HFF-Myc (cell line): Measurements from ENCODE around the gene MYO18A.

Experiments used
- DNase-seq: peaks from one replicate; pipeline ENCODE4 v3.0.0-alpha.2; 2011; ENCODE audit warnings: low read depth; ENCODE audit errors: extremely low read depth
- H3K4me3 ChIP-seq: replicated peaks from 2 replicates; pipeline ENCODE4 v1.5.1; 2011; ENCODE audit warnings: low read depth, mild to moderate bottlenecking, control low read depth, low read length
- TF ChIP-seq, protein P1 (sequence below): IDR thresholded peaks from 2 replicates; pipeline ENCODE4 v1.5.1; 2012; ENCODE audit warnings: mild to moderate bottlenecking, low read depth, low read length, control low read depth; ENCODE audit errors: missing control alignments

The MYO18A gene

DNA sequence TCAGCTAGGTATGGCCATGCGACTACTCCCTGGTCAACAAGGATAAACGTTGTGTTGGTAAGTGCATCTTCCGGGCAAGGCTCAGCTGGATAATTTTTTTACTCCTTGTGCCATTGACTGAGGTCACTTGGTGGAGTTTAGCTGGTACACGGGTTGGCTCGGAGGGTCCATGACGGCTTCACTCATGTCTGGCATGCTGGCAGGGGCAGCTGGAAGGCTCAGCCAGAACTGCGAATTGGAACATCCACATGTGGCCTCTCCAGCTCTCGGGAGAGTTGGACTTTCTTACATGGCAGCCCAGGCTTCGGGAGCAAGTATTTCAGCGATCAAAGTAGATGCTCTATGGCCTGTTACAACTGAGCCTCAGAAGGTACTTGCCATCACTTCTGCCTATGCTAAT, 35.0 kb upstream of the MYO18A start:
- H3K4me3 ChIP-seq = no peak overlapping the region
- TF ChIP-seq, protein P1, sequence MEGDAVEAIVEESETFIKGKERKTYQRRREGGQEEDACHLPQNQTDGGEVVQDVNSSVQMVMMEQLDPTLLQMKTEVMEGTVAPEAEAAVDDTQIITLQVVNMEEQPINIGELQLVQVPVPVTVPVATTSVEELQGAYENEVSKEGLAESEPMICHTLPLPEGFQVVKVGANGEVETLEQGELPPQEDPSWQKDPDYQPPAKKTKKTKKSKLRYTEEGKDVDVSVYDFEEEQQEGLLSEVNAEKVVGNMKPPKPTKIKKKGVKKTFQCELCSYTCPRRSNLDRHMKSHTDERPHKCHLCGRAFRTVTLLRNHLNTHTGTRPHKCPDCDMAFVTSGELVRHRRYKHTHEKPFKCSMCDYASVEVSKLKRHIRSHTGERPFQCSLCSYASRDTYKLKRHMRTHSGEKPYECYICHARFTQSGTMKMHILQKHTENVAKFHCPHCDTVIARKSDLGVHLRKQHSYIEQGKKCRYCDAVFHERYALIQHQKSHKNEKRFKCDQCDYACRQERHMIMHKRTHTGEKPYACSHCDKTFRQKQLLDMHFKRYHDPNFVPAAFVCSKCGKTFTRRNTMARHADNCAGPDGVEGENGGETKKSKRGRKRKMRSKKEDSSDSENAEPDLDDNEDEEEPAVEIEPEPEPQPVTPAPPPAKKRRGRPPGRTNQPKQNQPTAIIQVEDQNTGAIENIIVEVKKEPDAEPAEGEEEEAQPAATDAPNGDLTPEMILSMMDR = no peak
- DNase-seq = no peak

DNA sequence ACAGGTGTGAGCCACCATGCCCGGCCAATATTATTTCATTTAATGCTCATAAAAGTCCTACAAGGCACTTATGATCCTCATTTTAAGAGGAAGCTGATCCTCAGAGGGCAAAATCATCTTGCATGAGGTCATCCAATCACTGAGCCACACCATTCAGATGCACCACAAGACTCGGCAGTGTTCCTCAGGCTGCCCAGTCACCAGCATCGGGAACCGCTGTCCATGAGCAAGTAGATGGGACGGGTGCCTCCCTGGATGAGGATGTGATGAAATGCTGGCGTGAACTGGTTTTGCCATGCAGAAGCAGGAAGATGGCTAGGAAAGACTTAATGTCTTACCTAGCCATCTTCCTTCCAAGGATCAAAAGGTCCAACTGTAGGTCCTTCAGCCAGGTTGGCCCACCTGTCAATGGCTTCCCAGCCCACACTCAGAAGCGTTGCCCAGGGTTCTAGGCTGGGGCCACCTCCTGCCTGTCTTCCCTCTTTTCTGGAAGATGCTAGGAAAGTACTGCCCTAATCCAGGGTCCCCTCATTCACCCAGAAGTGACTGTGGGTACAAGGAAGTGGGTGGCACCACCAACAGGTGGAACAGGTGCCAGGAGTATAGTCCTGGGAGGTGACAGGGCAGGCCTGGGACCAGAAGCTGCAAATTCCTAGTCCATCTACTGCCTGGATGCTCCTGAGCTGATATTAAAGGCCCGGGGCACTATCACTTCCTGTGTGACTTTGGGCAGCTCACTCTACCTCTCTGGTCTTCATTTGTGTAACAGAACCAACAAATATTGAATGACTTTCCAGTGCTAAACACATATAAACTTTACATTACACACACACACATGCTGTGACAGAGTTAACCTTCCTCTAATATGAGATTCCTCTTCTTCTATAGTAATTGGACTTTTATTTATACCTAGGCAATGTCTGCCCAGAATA, 34.3 kb upstream of the MYO18A start:
- DNase-seq = no peak
- TF ChIP-seq, protein P1 = no peak
- H3K4me3 ChIP-seq = no peak overlapping the region

DNA sequence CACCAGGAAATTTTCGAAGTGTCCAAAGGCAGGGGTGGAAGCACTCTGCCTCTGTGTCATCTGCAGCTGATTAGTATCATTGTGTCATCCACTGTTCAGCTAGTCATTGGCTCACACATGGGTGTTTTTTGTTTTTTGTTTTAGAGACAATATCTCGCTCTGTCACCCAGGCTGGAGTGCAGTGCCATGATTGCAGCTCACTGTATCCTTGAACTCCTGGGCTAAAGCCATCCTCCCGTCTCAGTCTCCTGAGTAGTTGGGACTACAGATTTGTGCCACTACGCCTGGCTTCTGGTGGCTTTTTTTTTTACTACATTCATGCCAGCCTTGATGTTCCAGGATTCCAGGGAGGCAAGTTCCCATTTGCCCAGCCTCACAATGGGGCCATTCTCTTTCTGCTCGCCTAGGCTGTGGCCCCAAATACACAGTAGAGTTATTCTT, 32.5 kb upstream of the MYO18A start:
- TF ChIP-seq, protein P1 = no peak
- no peak for DNase-seq
- H3K4me3 ChIP-seq = no peak overlapping the region

DNA sequence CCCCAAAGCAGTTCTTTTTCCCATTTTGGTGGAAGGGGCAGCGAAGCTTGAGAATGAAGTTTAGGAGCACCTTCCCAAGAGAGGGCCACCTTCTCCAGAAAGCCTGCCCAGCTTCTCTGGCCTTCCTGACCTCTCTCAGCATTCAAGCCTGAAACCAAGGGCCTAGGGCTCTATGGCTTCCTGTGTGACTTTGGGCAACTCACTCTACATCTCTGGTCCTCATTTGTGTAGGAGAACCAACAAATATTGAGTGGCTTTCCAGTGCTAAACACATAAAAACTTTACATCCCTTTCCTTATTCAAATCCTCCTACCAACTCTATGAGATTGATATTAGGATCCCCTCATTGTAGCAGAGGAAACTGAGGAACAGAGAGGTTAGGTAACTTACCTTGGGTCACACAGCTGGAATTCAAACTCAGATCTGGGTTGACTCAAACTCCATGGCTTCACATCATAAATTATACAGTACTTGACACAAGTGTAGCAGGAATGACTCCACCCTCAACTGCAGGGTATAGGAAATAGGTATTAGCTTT, 32.0 kb upstream of the MYO18A start:
- TF ChIP-seq, protein P1 = no peak
- DNase-seq = no peak
- no peak overlapping the region for H3K4me3 ChIP-seq

DNA sequence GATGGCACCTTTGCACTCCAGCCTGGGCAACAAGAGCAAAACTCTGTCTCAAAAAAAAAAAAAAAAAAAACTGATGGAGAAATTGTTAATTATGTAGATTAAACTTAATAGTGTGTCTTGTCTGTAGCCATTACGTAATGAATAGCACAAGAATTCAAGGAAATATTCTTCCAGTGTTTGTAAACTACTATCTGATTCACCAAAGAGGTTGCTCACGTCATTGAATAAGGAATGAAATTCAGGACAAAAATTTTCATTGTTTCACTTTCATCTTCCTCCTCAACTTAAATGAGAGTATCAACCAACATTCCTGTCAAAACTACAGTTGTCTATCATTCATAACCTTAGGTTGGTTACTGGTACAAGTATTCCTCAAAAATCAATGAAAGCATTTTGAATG, 30.7 kb upstream of the MYO18A start:
- H3K4me3 ChIP-seq = no peak overlapping the region
- TF ChIP-seq, protein P1 = no peak
- DNase-seq = no peak

DNA sequence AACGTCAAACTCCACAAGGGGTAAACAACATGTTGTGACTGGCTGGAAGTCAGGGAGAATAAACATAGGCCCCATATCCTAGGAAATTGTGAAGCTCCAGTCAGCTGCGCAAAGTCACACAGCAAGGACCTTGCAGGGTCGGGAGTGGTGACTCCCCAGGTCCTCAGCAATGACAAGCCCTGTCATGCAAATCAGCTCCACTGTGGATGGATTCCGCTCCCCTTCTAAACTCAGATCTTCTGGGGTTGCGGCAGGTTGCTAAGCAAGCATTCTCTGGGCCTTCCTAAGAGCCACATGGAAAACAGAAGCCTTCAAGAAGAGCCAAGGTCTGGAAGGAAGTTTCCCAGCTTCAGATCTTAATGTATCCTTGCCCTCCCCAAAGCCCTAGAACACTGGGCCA, 28.9 kb upstream of the MYO18A start:
- TF ChIP-seq, protein P1 = no peak
- no peak for DNase-seq
- H3K4me3 ChIP-seq = no peak overlapping the region

DNA sequence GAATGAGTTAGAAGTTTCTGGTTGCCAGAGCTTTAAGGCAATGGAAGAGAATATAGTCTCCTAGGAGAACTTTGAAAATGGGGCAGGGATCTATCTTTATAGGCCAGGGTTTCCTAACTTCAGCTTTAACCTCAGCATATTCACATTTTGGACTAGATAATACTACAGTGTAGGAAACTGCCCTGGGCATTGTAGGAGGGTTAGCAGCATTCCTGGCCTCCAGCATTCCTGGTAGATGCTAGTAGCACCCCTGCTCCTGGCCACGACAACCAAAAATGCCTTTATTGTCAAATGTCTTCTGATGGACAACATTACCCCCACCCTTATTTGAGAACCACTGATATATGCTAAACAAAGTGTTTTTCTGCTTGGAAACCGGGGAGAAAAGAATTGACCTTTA, 27.8 kb upstream of the MYO18A start:
- TF ChIP-seq, protein P1 = no peak
- no peak for DNase-seq
- H3K4me3 ChIP-seq = no peak overlapping the region
